ENCODE data around the gene CRIP2.

CRIP2 gene

GRCh38 chr14:105527826-105528585 lies 53.4 kb downstream of the CRIP2 start:
- DNase-seq (ENCODE audit: low read depth in 3 of 3) = peak; percentile 61 to 81 (median 64)

- peak in 2 of 3 experiments; percentile 40 to 53 for DNase-seq (ENCODE audit: low read depth in 3 of 3)
Observed at GRCh38 chr14:105528586-105529318, 54.1 kb downstream of the CRIP2 start.

GRCh38 chr14:105529319-105529568 lies 54.6 kb downstream of the CRIP2 start:
- no peak for DNase-seq (ENCODE audit: low read depth in 3 of 3)

Measured in stimulated activated CD4-positive, alpha-beta T cell treated with anti-CD3 and anti-CD28 coated beads, TNF-alpha, amount 100 ng/mL, for 24 hours (primary cell).